AG09319 (cell line): ENCODE data around the gene XDH.

ENCODE experiments used
- DNase-seq: peaks from one replicate; pipeline ENCODE4 v3.0.0-alpha.2; 2010; ENCODE audit warnings: low read depth; ENCODE audit errors: extremely low read depth
- TF ChIP-seq, protein P1 (sequence below): IDR thresholded peaks from 2 replicates; pipeline ENCODE4 v1.5.1; 2011; ENCODE audit warnings: low read depth, mild to moderate bottlenecking, inconsistent platforms, low read length, moderate library complexity

The XDH gene

DNA sequence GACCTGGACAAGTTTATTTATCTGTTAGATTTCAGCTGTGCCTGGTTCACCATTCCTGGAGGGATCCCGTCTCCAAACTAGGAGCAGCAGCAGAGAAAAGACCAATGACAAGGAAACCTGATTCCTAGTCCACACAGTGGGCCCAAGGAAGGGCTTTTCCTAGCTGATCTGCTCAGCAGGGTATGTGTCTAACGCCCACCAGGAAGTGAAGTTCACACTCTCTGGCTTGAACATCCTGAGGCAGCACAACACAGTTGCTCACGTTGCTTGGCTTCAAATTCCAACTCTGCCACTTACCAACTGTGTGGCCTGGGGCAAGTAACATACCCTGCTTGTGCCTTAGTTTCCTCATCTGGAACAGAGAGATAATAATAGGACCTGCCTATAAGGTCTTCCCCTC lies 42.9 kb downstream of the XDH start:
- TF ChIP-seq, protein P1, sequence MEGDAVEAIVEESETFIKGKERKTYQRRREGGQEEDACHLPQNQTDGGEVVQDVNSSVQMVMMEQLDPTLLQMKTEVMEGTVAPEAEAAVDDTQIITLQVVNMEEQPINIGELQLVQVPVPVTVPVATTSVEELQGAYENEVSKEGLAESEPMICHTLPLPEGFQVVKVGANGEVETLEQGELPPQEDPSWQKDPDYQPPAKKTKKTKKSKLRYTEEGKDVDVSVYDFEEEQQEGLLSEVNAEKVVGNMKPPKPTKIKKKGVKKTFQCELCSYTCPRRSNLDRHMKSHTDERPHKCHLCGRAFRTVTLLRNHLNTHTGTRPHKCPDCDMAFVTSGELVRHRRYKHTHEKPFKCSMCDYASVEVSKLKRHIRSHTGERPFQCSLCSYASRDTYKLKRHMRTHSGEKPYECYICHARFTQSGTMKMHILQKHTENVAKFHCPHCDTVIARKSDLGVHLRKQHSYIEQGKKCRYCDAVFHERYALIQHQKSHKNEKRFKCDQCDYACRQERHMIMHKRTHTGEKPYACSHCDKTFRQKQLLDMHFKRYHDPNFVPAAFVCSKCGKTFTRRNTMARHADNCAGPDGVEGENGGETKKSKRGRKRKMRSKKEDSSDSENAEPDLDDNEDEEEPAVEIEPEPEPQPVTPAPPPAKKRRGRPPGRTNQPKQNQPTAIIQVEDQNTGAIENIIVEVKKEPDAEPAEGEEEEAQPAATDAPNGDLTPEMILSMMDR, result no peak
- DNase-seq, result no peak

DNA sequence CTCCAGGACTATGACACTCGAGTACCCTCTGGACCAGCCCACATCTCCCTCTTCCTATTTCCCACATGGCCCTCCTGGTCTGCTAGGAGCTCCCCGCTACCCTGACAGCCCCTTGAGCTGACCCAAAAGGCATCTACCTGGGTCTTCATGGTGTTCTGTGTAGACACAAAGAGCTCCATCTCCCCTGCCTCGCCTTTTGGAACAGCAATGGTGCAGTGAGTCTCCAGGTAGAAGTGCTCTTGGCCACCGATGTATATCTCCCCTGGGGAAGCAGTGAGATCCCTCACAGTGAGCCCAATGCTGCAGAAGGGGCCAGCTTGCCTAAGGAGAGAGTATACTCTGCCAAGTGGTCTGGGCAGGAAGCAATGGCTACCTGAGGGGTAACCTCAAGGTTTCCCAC lies 47.8 kb downstream of the XDH start:
- TF ChIP-seq, protein P1, result no peak
- no peak for DNase-seq

DNA sequence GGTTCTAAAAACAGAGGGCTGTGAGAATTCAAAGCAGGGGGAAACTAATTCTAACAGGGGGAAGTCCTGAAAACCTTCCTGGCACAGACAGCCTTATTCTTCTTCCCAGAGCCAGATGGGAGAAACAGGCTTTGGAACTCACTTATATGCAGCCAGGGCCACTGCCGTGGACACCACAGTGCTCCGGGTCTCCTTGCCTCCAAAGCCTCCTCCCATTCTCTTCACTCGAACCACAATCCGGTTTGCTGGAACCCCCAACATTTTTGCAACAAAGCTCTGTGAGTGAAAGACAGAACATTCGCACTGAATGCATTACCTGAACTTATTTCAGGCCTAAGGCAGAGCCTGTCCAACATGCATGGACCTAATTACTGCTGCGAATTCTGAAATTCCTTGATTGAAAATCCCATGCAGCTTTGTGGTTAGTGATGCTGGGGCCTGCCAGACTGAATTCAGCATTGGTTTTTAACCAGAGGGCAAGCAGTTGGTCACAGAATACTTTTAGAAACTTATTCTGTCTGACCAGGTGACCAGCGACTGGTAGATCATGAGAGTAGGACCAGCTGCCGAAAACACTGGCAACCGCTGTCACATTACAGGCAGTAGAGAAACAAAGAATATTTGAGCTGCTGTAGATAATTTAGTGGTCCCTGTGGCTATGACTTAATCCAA lies 48.6 kb downstream of the XDH start:
- TF ChIP-seq, protein P1, result no peak
- peak; percentile 24 for DNase-seq

DNA sequence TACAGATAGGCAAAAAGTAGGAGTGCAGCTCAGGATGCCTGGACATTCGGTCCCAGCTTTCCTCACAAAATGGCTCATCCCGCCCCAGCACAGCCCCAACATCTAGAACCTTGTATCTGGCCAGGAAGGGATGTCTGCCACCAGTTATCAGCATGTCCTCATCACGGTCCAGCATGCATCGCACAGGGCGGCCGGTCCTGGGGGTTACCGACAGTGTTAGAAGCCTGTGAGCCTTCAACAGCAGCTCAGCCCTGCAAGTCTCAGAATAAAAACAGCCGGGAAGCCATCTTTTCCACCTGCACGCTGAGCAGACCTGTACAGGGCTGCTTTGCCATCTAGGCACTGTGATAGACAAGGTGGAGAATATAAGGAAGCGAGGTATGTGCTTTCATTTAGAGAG lies 49.2 kb downstream of the XDH start:
- TF ChIP-seq, protein P1, result no peak
- no peak for DNase-seq

DNA sequence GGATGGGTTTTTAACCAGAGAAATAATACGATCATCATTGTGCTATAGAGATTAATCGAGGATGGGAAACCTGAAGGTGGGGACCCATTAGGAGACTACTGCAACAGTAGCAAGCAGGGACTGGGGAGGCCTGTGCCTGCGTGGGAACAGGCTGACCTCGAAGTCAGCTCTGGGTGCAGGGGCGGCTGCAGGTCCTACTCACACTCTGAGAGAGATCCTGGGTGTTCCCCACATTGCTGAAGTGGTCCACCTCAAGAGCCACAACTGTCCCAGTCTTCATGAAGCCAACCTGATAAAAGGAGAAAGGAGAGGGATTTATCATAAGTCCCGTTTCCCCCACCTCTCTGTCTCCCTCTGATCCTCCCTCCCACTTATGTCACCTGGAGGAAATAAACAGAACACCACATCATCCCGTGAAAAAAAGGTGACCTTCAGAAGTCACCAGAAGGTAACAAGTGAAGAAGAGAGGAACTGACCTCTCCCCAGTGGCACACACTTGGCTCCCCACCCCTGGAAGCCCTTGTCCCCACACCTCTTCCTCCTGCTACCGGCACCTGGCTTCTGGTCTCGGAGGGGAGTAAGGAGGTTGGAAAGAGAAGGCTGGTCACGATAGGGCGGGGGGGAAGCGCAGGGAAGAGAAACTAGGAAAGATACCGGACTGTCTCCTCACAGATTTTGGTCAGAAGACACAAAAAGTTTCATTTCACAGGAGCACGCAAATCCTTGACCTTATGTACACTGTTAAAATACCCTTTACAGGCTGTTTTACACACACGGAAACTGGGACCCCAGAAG lies 50.4 kb downstream of the XDH start:
- no peak for DNase-seq
- TF ChIP-seq, protein P1, result no peak

DNA sequence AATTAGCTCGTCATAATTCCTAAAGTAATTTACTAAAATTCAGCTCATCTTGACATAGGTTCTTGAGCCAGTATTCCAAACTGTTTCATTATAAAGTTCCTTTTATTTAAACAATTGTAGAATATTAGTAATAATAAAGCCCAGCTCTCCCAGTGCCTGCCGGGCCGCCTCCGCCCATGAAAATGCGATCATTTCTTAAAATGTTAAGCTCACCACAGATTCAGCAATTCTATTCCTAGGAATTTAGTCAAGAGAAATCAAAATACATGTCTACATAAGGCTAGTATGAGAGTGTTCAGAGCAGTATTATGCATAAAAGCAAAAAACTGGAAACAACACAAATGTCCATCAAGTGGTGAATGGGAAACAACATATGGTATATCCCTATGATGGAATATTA lies 52.0 kb downstream of the XDH start:
- TF ChIP-seq, protein P1, result no peak
- no peak for DNase-seq

DNA sequence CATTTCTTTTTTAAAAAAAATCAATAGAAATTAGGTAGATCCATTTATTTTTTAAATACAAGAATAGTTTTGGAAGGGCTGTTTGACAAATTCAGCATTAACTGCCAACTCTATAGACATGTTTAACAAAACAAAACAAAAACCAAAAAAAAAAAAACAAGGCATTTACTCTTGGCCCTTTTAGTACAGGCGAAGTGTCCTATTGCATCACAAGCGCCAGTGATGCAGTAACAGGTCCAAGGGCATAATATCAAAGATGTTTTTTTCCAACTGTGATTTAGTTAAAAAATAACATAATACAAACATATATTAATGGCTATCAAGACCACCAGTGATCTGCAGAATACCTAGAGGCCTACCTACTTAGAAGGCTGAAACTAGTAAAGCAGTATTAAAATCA lies 55.3 kb downstream of the XDH start:
- no peak for DNase-seq
- TF ChIP-seq, protein P1, result no peak
